SK-N-SH treated with all-trans-retinoic acid at 6 μM for 48 hours (cell line): Measurements from ENCODE around the gene DCXR.

ENCODE experiments used
- ATAC-seq: fragments of 200-7000 bp; cut with Tn5 transposase; 3 replicates; pipeline ENCODE4 v1.9.1; 2020; ENCODE audit warnings: mild to moderate bottlenecking, moderate library complexity
- BACH2 ChIP-seq: fragments of 250-450 bp; sonication (Bioruptor Pico); IDR thresholded peaks from 2 replicates; pipeline ENCODE4 v1.9.0; 2021; ENCODE audit warnings: mild to moderate bottlenecking, borderline replicate concordance
- CSDC2 ChIP-seq: fragments of 250-450 bp; sonication (Bioruptor Pico); IDR thresholded peaks from 2 replicates; pipeline ENCODE4 v1.5.0; 2020; ENCODE audit warnings: mild to moderate bottlenecking, moderate library complexity
- GLIS3 ChIP-seq: fragments of 250-450 bp; sonication (Bioruptor Pico); IDR thresholded peaks from 2 replicates; pipeline ENCODE4 v1.5.0; 2020; ENCODE audit warnings: mild to moderate bottlenecking, moderate library complexity
- OSR1 ChIP-seq: fragments of 250-450 bp; sonication (Bioruptor Pico); IDR thresholded peaks from 2 replicates; pipeline ENCODE4 v1.8.0; 2022; ENCODE audit warnings: moderate library complexity, mild to moderate bottlenecking, inconsistent platforms
- POU6F1 ChIP-seq: fragments of 250-450 bp; sonication (Bioruptor Pico); IDR thresholded peaks from 2 replicates; pipeline ENCODE4 v1.8.0; 2021; ENCODE audit warnings: low read depth, mild to moderate bottlenecking, moderate library complexity, borderline replicate concordance
- PPARA ChIP-seq: fragments of 250-450 bp; sonication (Bioruptor Pico); IDR thresholded peaks from 2 replicates; pipeline ENCODE4 v1.5.0; 2020; ENCODE audit warnings: mild to moderate bottlenecking, borderline replicate concordance
- TCF4 ChIP-seq: fragments of 250-450 bp; sonication (Bioruptor Pico); IDR thresholded peaks from 2 replicates; pipeline ENCODE4 v1.8.0; 2021; ENCODE audit warnings: mild to moderate bottlenecking, moderate library complexity, borderline replicate concordance
- TSHZ2 ChIP-seq: fragments of 250-450 bp; sonication (Bioruptor Pico); IDR thresholded peaks from 2 replicates; pipeline ENCODE4 v1.5.0; 2020; ENCODE audit warnings: mild to moderate bottlenecking, moderate library complexity
- ZFP30 ChIP-seq: fragments of 450-650 bp; formaldehyde crosslinking; IDR thresholded peaks from 2 replicates; pipeline ENCODE4 v1.5.0; 2022; ENCODE audit warnings: mild to moderate bottlenecking, moderate library complexity
- ZNF565 ChIP-seq: fragments of 450-650 bp; formaldehyde crosslinking; conservative IDR thresholded peaks from 2 replicates; pipeline ENCODE4 v1.5.0; 2020; ENCODE audit warnings: low read depth, mild to moderate bottlenecking, moderate library complexity
- ZNF70 ChIP-seq: fragments of 450-650 bp; formaldehyde crosslinking; IDR thresholded peaks from 2 replicates; pipeline ENCODE4 v1.5.0; 2020; ENCODE audit warnings: mild to moderate bottlenecking, moderate library complexity
- TF ChIP-seq, protein P1 (sequence below): fragments of 250-450 bp; sonication (Bioruptor Pico); IDR thresholded peaks from 2 replicates; pipeline ENCODE4 v1.5.1; 2021; ENCODE audit warnings: mild to moderate bottlenecking, moderate library complexity
- TF ChIP-seq, protein P2 (sequence below): fragments of 250-450 bp; sonication (Bioruptor Pico); IDR thresholded peaks from 2 replicates; pipeline ENCODE4 v1.8.0; 2020; ENCODE audit warnings: mild to moderate bottlenecking, moderate library complexity, borderline replicate concordance

The DCXR gene

DNA sequence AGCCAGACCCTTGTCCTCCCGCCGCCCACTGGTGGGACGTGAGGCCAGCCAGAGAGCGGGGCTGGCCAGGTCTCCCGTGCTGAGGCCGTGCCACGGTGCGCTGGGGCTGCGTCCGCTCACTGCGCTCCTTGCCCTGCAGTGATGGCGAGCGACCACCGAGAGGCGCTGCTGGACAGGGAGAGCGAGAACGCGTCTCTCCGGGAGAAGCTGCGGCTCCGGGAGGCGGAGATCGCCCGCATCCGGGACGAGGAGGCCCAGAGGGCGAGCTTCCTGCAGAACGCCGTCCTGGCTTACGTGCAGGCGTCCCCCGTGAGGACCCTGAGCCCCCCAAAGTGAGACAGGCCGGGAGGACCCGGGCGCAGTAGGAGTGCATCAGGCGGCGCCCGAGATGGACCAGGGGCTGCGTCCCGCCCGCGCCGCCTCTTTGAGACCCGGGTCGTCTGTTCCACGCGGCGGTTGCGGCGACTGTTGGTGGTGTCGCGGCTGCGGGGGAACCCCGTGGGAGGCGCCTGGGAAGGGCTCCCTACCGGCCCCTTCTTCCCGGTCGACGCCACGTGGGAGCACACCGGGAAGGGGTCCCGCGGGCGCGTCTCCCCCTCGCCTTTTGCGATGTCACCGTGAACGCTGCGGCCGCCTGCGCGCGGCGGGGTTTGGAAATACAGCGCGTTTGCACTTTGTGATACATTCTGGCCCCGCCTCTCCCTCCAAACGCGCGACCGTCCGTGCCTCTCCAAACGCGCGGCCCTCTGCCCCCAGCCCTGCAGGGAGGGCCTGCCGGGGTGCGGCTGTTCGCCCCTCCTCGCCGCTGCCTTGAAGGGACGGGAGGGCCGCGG lies 6.8 kb downstream of the DCXR start (continued):
- TF ChIP-seq, protein P1, sequence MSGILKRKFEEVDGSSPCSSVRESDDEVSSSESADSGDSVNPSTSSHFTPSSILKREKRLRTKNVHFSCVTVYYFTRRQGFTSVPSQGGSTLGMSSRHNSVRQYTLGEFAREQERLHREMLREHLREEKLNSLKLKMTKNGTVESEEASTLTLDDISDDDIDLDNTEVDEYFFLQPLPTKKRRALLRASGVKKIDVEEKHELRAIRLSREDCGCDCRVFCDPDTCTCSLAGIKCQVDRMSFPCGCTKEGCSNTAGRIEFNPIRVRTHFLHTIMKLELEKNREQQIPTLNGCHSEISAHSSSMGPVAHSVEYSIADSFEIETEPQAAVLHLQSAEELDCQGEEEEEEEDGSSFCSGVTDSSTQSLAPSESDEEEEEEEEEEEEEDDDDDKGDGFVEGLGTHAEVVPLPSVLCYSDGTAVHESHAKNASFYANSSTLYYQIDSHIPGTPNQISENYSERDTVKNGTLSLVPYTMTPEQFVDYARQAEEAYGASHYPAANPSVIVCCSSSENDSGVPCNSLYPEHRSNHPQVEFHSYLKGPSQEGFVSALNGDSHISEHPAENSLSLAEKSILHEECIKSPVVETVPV (CRISPR knock-in tag) = no peak
- no peak for TF ChIP-seq CSDC2 (CRISPR knock-in tag)
- no peak for TF ChIP-seq OSR1 (CRISPR knock-in tag)

GRCh38 chr17:82029990-82030469 lies 7.5 kb downstream of the DCXR start:
- TF ChIP-seq, protein P1 (CRISPR knock-in tag) = no peak
- TF ChIP-seq ZNF565 (CRISPR knock-in tag) = no peak
- no peak for TF ChIP-seq ZFP30
- TF ChIP-seq GLIS3 (CRISPR knock-in tag) = no peak
- peak; percentile 20 for ATAC-seq

DNA sequence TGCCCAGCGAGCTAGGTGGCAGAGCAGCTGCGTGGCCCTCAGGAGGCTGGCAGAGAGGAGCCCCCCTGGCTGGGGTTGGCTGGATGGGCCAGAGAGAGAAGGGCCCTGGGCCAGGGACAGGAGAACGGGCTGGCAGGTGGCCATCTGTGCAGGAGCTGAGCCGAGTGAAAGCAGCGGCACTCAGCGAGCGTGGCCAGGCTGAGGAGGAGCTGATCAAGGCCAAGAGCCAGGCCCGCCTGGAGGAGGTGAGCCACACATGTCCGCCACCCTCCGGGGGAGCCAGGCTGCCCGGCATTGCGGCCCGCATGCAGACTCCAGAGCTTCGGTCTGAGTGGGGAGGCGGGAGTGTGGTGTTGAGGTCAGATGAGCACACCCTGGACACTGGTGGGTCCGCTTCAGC lies 8.1 kb downstream of the DCXR start:
- no peak for ATAC-seq
- no peak for TF ChIP-seq ZNF70 (CRISPR knock-in tag)
- TF ChIP-seq, protein P2, sequence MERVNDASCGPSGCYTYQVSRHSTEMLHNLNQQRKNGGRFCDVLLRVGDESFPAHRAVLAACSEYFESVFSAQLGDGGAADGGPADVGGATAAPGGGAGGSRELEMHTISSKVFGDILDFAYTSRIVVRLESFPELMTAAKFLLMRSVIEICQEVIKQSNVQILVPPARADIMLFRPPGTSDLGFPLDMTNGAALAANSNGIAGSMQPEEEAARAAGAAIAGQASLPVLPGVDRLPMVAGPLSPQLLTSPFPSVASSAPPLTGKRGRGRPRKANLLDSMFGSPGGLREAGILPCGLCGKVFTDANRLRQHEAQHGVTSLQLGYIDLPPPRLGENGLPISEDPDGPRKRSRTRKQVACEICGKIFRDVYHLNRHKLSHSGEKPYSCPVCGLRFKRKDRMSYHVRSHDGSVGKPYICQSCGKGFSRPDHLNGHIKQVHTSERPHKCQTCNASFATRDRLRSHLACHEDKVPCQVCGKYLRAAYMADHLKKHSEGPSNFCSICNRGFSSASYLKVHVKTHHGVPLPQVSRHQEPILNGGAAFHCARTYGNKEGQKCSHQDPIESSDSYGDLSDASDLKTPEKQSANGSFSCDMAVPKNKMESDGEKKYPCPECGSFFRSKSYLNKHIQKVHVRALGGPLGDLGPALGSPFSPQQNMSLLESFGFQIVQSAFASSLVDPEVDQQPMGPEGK (CRISPR knock-in tag) = no peak
- no peak for TF ChIP-seq ZFP30
- no peak for TF ChIP-seq TCF4
- no peak for TF ChIP-seq PPARA (CRISPR knock-in tag)

DNA sequence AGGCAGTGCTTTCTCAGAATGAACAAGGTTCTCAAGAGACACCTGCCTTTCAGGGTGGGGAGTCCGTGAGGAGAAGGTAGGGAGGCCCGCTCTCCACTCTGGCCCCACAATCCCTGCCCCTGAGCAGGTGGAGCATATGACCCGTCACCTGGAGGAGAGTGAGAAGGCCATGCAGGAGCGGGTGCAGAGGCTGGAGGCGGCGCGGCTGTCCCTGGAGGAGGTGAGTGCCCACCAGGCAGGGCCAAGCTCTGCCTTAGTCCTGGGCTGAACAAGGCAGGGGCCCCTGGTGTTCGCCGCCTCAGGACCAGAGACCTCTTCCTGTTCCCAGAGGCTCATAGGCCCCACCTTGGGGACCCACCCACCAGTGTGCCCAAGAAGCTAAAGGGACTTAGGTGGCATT lies 8.5 kb downstream of the DCXR start:
- TF ChIP-seq BACH2 (CRISPR knock-in tag) (no peak), GLIS3 (CRISPR knock-in tag) (no peak), ZFP30 (no peak), POU6F1 (CRISPR knock-in tag) (no peak), TSHZ2 (CRISPR knock-in tag) (no peak)
- TF ChIP-seq, protein P1 (CRISPR knock-in tag) = no peak
- TF ChIP-seq, all 23 proteins: peak for 0
- no peak for ATAC-seq
